Activated CD8-positive, alpha-beta memory T cell treated with anti-CD3 and anti-CD28 coated beads for 36 hours (primary cell): ENCODE data around the gene DIP2C. TPM values are rescaled to one million over a fixed set of nuclear protein-coding genes. Genes with fewer than 3 reads are reported as not detected.
"Not testable (repeated sequence)": the region's sequence is repeated elsewhere in the genome, so short reads cannot be mapped to it uniquely, and the experiment has no call there.

Experiments
- CTCF ChIA-PET: fragments of 350-600 bp; sonication (Branson Sonifier 250); formaldehyde crosslinking; loops from one replicate; lab custom pipeline; 2021; ENCODE audit warnings: antibody characterized with exemption; lab: Charles Lee
- POLR2A ChIA-PET: fragments of 350-600 bp; sonication (Branson Sonifier 250); formaldehyde crosslinking; loops from one replicate; lab custom pipeline; 2021; ENCODE audit warnings: antibody characterized with exemption; lab: Charles Lee
- total RNA-seq, 2 experiments: library from RNA; stranded (reverse); gene quantifications; one replicate each; pipeline ENCODE4 v1.2.3, GENCODE V29; 2021

The DIP2C gene
- total RNA-seq, 2 experiments from 2014 or later = 0.08 TPM

DNA sequence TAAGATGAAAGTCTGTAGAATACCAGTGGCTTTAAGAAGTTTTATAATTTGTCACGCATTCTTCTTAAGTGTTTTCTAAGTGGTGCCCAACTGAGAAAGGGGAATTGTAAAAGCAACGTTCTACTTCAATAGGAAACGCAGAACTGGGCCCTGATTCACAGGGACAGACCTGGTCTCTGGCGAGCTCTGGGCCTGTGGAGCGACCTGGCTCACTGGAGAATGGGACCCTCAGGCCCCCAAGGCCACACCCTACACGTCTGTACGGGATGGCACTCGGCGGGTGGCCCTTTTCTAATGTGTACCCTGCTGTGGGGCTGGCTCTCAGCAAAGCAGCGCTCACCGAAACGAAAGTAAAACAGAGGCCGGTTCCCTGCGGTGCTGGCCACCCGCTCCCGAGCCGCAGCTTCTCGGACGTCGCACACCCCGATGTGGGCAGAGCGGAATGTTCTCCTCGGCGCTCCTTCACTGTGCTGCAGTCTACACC is 205.0 kb downstream of the DIP2C start:
- POLR2A ChIA-PET = no interaction called here
- CTCF ChIA-PET = interaction anchor here (1.0 kb wide), 1 partner anchor 14 kb away, joined by 3 read pairs; no protein-coding TSS in a partner anchor

DNA sequence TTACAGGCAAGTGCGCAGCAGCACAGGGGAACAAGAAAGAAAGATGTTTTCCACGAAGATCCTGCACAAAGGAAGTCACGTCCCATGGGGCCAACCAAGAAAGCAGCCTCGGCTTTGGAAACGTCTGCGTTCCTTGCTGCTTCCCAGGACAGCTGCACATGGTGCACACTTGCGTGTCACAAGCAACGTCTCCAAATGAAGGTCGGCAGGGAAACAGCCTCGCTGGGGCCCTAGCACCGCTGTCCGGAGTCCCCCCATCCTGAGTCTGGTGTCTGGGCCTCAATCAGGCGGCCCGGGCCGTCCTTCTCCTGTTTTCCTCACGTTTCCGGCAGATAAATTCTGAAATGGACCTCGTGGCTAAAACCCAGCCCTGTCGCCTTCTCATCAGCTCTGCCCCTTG is 206.2 kb downstream of the DIP2C start:
- ChIA-PET CTCF (no interaction called here), POLR2A (no interaction called here)

- POLR2A ChIA-PET = no interaction called here
- CTCF ChIA-PET = no interaction called here
These were observed 206.6 kb downstream of the DIP2C start for GRCh38 chr10:482848-483247.

DNA sequence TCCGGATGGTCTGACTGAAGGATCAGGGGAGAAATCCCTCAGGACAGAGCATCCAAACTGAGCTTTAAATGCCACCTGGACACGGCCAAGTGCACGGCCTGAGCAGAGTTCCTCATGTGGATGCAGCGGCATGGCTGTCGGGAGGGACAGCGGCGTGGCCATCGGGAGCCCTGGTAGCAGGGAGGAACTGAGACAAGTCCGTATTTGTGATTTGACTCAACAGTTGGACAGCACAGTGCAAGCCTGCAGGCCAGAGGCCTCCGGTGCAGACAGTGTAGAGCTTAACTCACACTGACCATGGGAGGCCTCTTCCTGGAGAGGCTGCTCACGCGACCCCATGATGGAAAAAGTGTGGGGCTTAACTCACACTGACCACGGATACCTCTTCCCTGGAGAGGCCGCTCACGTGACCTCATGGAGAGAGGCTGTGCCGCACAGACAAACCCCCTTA is 207.4 kb downstream of the DIP2C start:
- ChIA-PET CTCF (interaction anchor here (0.5 kb wide), 1 partner anchor 9 kb away, joined by 3 read pairs; no protein-coding TSS in a partner anchor), POLR2A (no interaction called here)

DNA sequence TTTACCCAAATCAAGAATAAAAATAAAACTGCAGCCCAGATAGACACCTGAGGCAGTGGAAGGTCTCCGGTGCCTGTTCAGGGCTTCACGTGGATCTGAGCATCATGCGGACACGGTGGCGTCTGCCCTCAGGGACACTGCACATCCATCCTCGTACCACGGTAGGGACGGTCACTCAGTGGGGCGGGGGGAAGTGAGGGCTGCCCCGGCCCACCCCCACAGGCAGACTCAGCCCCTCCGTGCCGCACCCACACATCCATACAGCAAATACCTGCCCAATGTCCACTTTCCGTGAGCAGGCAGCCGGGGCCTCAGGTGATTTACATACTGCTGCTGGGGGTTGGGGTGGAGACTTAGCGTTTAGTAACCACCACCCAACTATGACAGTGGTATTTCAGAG is 207.8 kb downstream of the DIP2C start:
- POLR2A ChIA-PET = no interaction called here
- CTCF ChIA-PET = no interaction called here

- ChIA-PET POLR2A (no interaction called here), CTCF (no interaction called here)
These were observed 208.4 kb downstream of the DIP2C start for GRCh38 chr10:480928-481552.

GRCh38 chr10:480498-480927 is 209.0 kb downstream of the DIP2C start:
- ChIA-PET POLR2A (no interaction called here), CTCF (no interaction called here)

DNA sequence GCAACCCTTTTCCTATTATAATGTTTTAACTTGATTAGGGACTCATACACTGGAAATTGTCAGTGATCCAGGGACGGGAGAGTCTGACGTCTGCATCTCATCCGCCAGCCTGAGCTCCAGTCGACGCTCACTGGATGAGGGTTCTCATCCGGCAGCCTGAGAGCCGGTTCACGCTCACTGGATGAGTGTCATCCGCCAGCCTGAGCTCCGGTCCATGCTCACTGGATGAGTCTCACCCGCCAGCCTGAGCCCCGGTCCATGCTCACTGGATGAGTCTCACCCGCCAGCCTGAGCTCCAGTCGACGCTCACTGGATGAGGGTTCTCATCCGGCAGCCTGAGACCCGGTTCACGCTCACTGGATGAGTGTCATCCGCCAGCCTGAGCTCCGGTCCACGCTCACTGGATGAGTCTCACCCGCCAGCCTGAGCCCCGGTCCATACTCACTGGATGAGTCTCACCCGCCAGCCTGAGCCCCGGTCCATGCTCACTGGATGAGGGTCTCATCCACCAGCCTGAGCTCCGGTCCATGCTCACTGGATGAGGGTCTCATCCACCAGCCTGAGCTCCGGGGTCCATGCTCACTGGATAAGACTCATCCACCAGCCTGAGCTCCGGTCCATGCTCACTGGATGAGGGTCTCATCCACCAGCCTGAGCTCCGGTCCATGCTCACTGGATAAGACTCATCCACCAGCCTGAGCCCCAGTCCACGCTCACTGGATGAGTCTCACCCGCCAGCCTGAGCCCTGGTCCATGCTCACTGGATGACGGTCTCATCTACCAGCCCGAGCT is 209.6 kb downstream of the DIP2C start:
- CTCF ChIA-PET, POLR2A ChIA-PET: not testable (repeated sequence)

GRCh38 chr10:478471-479245 is 210.8 kb downstream of the DIP2C start:
- CTCF ChIA-PET = no interaction called here
- POLR2A ChIA-PET = no interaction called here

DNA sequence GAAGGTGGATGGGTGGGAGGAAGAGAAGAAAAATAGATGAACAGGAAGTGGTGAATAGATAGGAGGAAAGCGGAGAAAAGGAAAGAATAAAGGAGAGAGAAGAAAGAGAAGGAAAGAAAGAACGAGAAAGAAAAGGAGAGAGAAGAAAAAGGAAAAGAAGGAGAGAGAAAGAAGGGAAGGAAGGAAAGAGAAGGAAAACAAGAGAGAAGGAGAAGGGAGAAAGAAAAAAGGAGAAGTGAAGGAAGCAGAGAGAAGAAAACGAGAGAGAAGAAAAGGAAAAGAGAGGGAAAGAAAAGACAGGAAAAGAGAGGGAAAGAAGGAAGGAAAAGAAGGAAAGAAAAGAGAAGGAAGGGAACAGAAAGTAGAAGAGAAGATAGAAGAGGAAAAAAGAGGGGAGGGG is 211.8 kb downstream of the DIP2C start:
- ChIA-PET POLR2A (no interaction called here), CTCF (no interaction called here)

DNA sequence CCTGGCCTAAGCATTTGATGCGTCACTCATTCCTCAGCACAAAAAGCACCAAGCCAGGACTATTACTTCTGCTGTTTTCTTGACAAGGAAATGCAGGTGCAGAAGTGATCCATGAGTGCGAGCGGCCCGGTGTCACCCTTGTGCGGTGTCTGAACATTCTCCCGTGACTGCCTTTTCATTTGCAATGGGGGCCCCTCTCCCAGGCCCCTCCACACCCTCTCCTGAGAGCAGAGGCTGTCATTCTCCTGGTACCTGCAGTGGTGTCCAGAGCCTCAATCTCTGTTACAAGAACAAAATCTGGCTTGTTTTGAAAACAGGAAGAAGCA is 213.1 kb downstream of the DIP2C start:
- POLR2A ChIA-PET = no interaction called here
- CTCF ChIA-PET = no interaction called here

DNA sequence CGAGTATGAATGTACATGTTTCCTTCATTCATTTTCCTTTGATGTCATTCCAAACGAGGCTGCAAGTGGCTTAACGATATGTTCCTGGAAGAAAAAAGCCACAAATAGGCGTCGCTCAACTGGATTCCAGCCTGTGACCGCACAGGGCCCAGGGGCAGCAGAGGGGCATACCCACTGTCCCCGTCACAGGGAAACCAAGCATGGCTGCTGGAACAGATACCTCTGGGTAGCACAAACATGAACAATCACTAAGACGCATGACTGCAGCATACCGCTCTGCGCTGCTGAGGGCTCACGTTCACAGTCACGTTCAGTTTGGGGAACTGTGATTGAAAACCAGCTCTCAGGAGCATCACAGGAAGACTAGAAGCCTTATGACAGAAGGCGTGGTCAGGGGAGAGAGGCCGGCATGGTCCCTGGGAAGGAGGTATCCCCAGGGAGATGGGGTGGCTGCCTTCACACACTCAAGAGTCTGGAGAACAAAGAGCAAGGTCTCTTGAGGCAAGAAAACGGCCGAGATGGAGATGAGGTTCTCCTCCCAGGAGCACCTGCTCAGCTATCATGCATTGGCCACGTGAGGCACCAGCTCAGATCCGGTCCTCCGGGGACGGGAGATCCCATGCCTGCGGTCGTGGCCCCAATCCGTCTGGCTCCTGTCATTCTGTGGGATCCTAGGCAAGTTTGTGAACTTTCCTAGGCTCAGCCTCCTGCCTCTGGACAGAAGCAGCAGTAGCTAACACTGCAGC is 213.6 kb downstream of the DIP2C start:
- POLR2A ChIA-PET = no interaction called here
- CTCF ChIA-PET = no interaction called here

- CTCF ChIA-PET = no interaction called here
- POLR2A ChIA-PET = no interaction called here
These were observed 214.5 kb downstream of the DIP2C start for GRCh38 chr10:474946-475345.

GRCh38 chr10:474406-474805 is 215.1 kb downstream of the DIP2C start:
- CTCF ChIA-PET = no interaction called here
- POLR2A ChIA-PET = no interaction called here

GRCh38 chr10:472241-472910 is 217.1 kb downstream of the DIP2C start:
- ChIA-PET CTCF (no interaction called here), POLR2A (no interaction called here)

DNA sequence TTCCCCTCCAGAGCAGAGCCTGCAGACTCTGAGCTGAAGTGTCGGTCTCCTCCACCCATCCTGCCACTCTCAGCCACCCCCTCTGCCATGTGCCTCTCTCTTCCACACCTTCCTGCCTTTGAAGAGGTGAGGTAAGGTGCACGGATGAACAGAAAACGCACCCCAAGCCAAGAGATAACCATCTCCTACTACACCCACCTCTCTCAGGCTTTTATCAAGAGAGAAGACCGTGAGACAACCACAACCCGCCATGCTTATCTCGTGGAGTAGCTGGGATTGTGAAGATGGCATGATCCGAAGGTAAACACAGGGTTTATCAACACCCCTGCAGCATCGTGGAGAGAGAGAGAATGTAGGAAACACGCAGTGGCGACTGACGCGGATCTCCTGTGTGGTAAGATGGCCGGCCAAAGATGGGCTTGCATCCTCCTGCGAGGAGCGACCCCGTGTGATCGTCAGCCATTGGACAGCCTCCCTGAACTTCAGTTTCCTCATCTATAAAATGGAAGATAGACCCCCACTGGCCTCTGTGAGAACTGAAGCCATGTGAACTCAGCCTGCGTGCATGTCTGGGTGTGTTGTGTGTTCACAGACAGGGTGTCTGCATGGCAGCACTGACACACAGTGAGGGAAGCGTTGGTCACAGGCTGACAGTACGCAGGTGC is 219.0 kb downstream of the DIP2C start:
- POLR2A ChIA-PET = no interaction called here
- CTCF ChIA-PET = interaction anchor here (1.1 kb wide), 1 partner anchor 11 kb away, joined by 3 read pairs; no protein-coding TSS in a partner anchor

DNA sequence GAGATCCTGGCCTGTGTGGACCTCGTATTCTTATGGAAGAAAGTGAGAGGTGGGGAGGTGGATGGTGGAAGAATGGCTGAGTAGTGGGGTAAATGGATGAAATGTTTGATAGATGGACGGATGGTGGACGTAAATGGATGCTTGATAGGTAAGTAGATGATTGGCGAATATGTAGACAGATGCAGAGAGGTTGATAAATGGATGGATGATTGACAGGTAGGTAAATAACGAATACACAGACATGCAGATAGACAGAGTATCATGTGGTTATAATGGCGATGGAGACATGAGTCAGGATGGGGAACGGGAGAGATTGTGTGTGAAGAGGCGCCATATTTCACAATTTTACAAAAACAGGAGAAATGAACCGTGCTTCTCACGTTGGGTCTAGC is 219.5 kb downstream of the DIP2C start:
- ChIA-PET POLR2A (no interaction called here), CTCF (interaction anchor here (1.1 kb wide), 1 partner anchor 10 kb away, joined by 3 read pairs; no protein-coding TSS in a partner anchor)

- CTCF ChIA-PET = interaction anchor here (1.2 kb wide), 1 partner anchor 11 kb away, joined by 3 read pairs; no protein-coding TSS in a partner anchor
- POLR2A ChIA-PET = no interaction called here
These were observed 229.7 kb downstream of the DIP2C start for GRCh38 chr10:459743-460142.
